GM18868 (cell line): ENCODE measurements around the gene TENM3.

Experiments
- ATAC-seq: cut with Tn5 transposase; IDR thresholded peaks from one replicate; pipeline ENCODE4 v1.9.1; 2021; ENCODE audit warnings: mild to moderate bottlenecking, moderate library complexity; ENCODE audit not compliant: unreplicated experiment

Gene TENM3

DNA sequence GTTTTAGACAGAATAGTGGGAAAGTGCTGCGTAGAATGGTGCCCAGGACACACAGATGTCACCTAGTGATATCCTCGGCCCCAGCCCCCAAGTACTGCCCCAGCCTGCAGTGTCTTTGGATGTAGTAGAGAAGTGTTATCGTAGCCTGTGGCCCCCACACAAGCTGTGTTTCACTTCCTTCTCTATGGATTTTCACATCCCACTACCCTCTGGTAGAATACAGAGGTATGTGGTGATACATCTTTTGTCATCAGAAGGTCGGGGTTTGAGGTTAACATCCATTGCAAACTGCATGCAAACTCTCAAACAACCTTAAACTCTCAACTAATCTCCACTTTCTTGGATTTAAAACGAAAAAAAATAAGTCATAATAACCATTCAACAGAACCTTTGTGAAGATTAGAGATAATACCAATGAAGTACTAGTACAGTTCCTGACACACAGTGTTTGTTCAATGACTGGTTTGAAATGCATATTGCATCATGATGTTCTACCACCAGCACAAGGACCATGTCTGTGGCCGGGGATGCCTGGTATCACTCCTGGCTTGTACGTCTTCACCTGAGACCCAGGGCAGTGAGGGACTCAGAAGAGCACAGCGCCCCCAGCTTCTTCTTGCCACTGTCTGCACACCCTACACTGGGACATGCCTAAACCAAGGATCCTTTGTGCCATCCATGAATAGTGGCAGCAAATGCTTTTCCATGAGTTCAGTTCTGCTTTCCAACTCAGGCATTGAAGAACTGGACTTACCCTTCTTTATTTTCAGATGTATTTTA, 406.7 kb downstream of the TENM3 start:
- peak; percentile 88 for ATAC-seq

DNA sequence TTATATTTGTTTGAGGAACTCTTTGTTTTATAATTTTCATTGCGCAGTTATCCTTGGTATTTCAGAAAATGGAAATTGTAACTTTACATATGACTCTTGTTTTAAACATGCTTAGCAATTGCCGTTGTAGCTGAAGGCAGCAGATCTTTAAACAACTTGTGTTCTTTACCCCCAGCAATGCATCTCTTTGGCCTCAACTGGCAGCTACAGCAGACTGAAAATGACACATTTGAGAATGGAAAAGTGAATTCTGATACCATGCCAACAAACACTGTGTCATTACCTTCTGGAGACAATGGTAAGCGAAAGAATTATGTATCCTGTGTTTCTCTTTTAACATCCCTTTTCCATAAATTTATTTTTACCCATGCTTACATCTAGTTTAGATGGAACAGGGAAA, 410.4 kb downstream of the TENM3 start:
- ATAC-seq = no peak

DNA sequence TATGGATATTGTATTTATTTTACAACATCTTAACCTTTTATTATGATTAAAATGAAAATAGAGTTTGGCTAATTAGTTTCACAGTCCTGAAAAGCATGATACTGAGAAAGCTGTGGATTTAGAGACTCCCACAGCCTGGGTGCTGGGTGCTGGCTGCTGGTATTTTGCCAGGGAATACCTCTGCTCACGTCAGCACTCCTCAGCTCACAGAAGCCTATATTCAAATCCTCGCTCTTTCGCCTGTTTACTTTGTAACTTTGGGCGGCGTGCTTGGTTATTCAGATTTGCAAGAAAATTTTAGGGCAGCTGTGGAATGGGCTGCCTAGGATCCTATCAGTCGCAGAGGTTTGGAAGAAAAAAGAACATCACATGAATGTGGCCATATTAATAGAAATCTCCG, 412.1 kb downstream of the TENM3 start:
- ATAC-seq = no peak

DNA sequence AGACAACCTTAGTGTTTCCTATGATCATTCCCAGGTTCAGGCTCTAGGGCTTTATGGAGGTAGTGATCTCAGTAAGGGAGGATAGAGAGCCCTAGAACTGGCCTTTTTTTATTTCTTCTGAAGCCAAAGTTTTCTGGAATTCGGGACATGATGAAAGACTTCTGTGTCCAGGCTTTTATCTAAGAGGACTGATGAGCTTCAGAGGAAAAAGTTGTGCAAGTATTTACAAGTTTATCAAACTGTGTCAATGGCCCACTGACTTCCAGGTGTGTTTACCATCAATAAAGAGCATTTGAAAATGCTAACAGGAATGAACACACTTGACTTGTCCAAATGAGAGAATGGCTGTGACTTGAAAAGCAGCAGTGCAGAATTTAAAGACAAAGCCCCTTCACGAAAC, 419.3 kb downstream of the TENM3 start:
- no peak for ATAC-seq

DNA sequence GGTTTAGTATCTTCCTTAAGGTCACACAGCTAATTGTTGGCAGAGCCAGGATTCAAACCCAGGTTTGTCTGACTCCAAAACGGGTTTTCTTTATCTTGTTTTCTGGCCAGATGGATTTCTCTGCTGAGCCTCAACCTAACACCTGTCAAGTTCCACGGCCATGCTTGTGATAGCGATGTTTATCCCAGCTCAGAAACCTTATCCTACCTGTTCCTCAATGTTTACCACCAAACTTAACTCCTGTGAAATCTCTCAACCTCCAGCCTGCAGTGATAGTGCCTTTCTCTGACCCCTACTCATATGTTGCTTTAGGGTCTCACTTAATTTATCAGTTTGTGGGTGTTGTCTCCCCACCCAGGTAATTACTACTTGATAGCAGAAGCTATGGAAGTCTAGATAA, 428.0 kb downstream of the TENM3 start:
- ATAC-seq = no peak

DNA sequence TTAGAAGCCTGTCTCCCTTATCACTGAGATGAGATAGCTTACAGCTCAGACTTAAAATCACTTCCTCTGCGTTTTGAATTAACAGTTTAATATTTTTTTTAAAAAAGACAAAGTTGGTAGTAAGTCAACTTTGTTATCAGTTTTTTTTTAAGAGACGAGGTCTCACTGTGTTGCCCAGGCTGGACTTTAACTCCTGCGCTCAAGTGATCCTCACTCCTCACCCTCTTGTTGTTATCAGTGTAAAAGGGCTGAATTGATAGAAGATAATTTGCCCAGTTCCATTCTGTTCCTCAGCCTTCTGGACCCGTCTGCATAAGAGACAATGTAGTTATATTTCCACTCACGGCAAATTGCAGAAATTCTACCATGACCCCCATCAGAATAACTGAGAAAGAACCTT, 428.5 kb downstream of the TENM3 start:
- no peak for ATAC-seq

DNA sequence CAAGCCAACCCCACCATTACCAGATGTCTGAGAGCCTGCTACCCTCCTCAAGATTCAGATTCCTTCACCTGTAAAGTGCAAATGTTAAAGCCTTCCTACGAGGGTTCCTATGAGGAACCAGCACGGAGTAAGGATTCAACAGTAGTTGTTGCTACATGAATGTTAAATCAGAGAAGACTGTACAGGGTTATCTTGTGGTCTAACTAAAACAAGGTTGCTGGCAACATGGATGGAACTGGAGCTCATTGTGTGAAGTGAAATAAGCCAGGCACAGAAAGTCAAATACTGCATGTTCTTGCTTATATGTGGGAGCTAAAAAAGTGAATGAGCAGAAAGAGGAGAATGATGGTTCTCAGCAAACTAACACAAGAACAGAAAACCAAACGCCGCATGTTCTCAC, 435.4 kb downstream of the TENM3 start:
- ATAC-seq = no peak

DNA sequence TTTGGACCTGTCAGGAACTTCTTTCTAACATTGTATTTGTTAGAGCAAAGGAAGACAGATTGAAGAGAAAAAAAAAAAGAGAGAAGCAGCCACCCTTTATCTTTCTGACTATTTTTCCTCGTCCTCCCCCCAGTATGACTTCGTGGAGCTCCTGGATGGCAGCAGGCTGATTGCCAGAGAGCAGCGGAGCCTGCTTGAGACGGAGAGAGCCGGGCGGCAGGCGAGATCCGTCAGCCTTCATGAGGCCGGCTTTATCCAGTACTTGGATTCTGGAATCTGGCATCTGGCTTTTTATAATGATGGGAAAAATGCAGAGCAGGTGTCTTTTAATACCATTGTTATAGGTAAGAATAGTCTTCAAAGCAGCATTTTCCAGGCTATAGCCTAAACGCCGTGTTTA, 436.3 kb downstream of the TENM3 start:
- no peak for ATAC-seq

DNA sequence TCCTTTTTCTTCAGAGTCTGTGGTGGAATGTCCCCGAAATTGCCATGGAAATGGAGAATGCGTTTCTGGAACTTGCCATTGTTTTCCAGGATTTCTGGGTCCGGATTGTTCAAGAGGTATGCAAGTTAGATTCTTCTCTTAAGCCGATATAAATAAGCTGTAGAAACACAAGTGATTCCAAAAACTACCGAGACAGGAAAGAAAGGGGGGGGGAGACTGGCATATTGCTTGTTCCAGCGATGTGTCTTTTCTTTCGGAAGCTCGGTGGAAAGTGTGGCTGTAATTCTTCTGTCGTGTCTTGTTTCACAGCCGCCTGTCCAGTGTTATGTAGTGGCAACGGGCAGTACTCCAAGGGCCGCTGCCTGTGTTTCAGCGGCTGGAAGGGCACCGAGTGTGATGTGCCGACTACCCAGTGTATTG, 437.0 kb downstream of the TENM3 start:
- ATAC-seq = no peak

DNA sequence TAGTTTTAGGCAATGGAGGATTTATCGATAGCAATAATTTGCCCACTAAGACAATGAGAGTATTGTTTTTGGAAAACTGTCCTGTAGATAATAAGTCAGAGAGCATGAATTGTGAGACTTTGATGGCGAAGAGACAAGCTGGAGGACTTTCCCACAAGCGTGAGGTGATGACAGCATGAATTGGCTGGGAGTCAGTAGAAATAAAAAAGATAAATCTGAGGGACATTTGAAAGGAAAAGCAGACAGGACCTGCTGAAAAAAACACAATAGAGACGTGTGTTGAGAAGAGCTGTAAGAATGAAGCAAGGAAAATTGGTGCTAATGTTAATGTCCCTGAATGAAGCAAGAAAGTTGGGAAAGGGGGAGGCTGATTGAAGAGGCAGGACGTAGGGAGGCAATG, 440.5 kb downstream of the TENM3 start:
- ATAC-seq = no peak

DNA sequence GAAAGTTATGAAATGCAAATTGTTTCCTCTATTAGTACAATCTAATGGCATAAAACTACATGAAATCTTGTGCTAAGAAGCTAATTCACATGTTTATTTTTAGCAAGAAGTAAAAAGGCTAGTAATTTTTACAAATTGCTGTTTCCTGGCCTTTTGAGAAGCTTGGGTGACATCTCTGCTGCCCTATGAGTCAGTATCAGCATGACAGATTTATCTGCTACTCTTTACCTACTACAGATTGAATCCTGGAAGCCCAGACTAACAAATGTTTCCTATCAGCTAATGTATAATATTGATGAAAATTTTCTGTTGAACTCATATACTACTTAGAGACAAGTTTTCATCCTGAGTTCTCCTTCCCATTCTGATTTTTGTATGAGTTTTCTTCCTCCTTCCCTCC, 441.6 kb downstream of the TENM3 start:
- no peak for ATAC-seq

DNA sequence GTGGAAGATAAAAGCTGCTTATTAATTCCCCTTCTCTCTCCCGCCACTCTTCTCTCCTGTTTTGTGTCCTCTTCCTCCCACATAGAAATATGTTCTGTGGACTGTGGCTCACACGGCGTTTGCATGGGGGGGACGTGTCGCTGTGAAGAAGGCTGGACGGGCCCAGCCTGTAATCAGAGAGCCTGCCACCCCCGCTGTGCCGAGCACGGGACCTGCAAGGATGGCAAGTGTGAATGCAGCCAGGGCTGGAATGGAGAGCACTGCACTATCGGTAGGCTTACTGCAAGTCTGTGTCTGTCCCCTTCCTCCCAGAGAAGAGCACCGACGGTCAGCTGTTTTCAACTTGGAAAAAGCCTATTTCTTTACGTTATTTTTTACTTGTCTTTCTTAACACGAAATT, 444.9 kb downstream of the TENM3 start:
- ATAC-seq = no peak

DNA sequence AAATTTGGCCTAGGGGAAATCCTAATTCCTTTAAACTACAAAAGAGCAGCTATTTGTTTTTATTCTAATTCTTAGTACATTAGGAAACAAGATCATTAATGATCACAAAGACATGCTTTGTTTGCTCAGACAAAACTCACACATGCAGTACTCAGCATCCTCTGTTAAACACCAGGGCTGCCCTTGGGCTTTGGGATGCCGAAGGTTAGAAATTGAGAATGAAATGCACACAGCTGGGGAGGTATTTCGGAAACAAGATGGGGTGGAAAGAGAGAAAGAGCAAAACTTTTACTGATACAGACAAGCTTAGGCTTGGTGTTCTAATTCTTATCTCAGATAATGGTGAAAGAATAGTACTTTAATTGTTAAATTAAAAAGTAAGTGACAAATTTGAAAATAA, 451.3 kb downstream of the TENM3 start:
- no peak for ATAC-seq

DNA sequence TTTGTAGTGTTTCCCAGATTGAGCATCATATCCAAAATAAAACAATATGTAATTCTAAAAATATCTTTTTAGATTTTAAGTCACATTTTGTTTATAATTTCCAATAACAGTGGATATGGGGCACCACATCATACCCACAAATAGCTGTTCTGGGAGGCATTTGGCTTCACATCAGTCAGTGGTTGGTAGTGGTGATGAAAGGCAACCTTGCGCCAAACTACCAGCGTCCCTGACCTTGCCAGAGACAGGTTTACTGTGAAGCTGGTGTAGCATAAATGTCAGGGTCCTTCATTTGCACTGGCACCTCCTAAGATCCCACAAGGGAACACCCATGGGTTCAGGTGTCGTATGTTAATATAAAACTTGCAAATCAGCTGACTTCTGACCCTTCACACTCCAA, 451.8 kb downstream of the TENM3 start:
- no peak for ATAC-seq

DNA sequence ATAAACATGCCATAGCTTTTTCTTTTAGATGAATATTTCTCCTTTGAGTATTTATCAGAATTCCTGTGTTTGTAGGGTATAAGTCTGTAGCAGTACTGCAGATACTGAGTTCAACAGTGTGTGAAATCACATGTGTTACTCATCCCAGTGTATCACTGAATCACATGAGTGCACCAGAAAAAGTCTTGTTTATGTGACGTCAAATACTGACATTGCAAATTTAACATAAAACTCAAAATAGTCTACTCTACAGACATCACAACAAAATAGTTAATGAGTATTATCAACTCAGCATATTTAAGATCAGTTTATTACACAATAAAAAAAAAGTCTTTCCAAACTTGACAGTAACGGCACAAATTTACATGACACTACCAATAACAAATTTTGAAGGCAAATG, 452.6 kb downstream of the TENM3 start:
- no peak for ATAC-seq

DNA sequence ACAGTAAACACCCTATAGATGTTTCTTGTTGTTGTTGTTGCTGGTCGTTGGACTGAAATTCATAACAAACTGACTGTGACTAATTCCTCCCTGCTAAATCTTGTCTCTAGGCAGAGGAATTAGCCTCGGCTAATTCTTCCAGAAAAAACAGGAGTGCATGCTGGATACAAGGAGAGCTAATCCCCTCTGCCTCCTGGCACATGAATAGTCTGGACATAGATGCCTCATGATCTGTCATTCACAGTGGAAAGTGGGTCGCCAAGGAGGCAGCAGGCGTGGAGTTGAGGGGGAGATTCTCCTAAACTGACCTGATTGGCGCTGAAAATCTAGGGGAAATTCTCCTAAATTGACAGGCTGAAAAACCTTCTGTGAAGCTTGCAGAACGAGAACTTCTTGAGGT, 453.9 kb downstream of the TENM3 start:
- ATAC-seq = no peak

DNA sequence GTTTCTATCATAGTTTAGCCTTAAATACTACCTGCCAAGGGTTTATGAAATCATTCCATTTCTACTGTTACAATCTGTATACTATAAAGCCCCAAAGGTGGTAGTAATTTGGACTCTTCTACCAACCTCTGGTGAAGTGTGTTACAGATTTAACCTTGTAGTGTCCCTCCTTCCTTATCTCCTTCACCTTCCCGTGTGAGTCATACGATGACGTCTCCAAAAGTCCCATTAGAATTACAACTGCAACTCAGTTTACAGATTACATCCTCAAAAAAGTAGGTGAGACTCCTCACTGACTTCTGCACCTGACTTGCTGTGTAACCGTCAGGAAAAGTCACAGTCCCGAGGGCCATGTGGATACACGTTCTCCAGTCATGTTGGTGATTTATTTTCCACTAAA, 455.0 kb downstream of the TENM3 start:
- ATAC-seq = no peak

DNA sequence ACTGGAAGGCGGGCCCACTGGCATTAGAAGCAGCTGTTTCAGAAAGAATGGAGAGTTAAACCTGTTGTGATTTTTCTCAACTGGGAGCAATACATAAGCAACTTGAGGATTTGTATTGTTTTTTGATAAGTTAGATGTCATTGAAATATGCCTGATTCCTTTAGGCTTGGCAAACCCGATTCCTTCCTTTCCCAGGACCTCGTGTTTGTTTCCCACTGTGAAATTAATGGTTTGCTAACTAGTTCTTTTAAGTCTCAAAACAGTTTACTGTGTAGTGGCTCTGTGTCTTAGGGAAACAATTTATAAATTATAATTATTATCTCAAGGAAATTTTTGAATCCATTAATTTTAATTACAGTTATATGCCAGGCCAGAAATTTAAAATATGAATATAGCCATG, 456.0 kb downstream of the TENM3 start:
- ATAC-seq = no peak

DNA sequence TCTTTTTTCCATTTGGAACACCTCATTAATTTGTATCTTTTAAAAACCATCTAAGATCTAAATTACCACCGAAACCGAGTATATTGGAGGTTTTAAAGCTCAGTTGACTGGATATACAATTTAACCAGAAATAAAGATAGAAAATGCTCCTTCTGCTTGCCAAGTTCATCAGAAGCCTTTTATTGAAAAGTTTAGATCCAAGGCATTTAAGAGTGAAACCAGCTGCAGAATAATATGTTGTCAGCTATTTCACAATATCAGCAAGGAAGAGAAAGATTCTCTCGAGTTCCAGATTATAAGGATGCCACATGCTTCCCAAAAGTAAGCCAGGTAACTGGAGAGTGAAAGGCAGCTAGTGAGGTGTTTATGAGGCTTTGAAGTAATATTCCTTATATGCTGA, 456.6 kb downstream of the TENM3 start:
- ATAC-seq = no peak

DNA sequence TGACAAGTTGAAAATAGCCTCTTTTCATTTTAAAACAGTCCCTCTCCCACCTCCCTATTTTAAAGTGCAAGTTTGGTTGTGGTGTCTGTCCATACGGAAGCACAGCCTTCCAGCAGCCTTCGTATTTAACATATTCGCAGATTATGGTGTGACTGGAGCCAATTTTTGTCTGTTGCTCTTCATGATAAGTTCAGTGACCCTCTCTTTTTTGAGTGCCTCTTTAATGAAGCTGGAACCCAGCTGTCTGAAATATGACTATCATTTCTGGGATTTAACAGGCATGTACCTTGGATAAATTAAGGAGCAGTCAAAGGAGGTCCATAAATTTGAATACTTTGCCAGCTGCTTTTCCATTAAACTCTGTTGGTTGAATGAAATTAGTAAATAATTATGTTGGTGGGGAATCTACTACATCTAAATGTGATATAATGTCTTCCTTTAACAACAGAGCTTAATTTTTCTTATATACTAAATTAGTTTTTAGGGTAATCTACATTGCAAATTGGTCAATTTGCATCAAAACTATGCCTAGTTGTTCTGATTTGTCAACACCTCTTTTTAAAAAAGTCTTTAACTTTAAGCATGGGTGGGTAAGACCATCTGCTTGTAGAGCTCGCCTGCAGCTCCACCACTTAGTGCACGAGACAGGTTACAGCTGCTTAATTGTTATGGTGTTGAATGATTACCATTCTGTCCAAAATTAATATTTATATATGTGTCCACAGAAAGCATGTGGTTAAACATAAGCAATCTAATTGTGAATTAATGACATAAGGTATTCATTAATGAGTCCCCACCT, 457.4 kb downstream of the TENM3 start:
- no peak for ATAC-seq

DNA sequence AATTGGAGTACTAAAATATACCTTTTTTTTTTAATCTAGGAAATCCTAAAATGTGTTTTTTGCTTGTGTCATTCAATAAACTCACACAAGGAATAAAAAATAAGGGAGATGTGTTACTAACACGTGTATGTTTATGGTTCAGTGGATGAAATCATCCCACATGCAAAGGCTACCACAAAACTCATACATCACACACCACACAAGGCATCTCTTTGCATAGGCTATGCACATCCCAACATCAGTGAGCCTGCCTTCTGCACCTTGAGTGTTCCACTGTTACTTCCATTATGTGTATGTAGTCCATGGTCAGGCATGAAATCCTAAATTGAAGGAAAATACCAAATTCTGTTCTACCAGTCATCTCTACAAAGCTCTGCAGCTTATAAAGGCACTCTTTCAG, 460.9 kb downstream of the TENM3 start:
- no peak for ATAC-seq

DNA sequence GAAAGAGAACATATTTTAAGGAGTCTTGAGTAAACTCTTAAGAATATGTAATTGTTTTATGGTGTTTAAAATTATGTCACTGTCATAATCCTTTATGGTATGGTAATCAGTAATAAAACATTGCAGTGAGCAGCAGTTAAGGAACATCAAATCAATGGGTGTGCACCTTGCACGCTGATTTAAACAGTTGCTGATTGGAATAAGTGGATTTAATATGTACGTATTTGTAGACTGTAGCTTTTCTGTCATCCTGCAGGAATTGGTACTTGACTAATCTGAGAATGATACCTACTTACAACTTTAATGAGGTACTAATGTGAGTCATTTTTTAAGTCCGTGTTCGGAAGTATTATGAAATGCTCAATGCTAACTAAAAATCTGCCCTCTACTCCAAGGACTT, 461.7 kb downstream of the TENM3 start:
- ATAC-seq = no peak

DNA sequence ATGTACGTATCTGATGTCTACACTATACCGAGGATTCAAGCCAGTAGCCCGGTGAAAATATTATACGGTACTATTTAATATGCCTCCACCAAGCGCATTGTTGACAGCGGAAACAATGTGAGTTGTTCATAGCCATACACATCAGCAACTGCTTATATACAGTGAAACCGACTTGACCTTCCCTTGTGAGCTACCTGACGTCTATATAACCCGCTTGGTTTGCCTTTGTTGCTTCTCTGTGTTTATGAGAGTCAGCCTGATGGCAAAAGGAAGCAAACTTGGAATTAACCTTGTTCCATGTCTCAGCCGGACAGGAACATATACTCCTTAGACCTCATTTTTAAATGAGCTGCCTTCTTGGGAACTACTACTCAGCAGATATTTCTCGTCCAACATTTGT, 462.2 kb downstream of the TENM3 start:
- ATAC-seq = no peak
